HepG2 (cell line): ENCODE data around the gene ME2. TPM values are rescaled to one million over a fixed set of nuclear protein-coding genes. Genes with fewer than 3 reads are reported as not detected.

ENCODE experiments used
- FOXJ3 ChIP-seq: sonication (generic); formaldehyde crosslinking; IDR thresholded peaks from 2 replicates; pipeline ENCODE4 v1.4.0; 2020; ENCODE audit warnings: missing genetic modification reagents, mild to moderate bottlenecking, borderline replicate concordance
- LCORL ChIP-seq, 2 experiments: fragments of 450-650 bp in 1 of 2; sonication (generic) in 1 of 2; formaldehyde crosslinking in 1 of 2; IDR thresholded peaks; 2 replicates each; pipeline versions ENCODE4 v1.5.0 to v1.6.1; 2017 to 2020; ENCODE audit warnings: antibody characterized with exemption in 1 of 2, missing genetic modification reagents in 1 of 2
- MAFF ChIP-seq: IDR thresholded peaks from 2 replicates; pipeline ENCODE4 v1.6.1; 2011; ENCODE audit warnings: low read depth, low read length, improper control_type of control experiment
- MAX ChIP-seq: IDR thresholded peaks from 2 replicates; pipeline ENCODE4 v1.6.1; 2012; ENCODE audit warnings: inconsistent platforms
- MXI1 ChIP-seq: IDR thresholded peaks from 3 replicates; pipeline ENCODE4 v1.6.1; 2012; ENCODE audit warnings: low read depth, low read length, inconsistent platforms, borderline replicate concordance
- NFYB ChIP-seq: sonication (generic); formaldehyde crosslinking; IDR thresholded peaks from 2 replicates; pipeline ENCODE4 v1.4.0; 2020; ENCODE audit warnings: missing genetic modification reagents
- NONO ChIP-seq, 2 experiments: fragments of 450-650 bp in 1 of 2; sonication (generic) in 1 of 2; formaldehyde crosslinking in 1 of 2; IDR thresholded peaks in 1 of 2; conservative IDR thresholded peaks in 1 of 2; 2 replicates each; pipeline versions ENCODE4 v1.6.1 to v1.8.0; 2017 to 2022; ENCODE audit warnings: mild to moderate bottlenecking in 1 of 2, missing genetic modification reagents in 1 of 2, moderate library complexity in 1 of 2
- PBX3 ChIP-seq: sonication (generic); formaldehyde crosslinking; IDR thresholded peaks from 2 replicates; pipeline ENCODE4 v1.8.1; 2023; ENCODE audit warnings: missing genetic modification reagents, inconsistent platforms, borderline replicate concordance
- POLR2A ChIP-seq, 2 experiments: IDR thresholded peaks; 2 replicates each; pipeline ENCODE4 v1.6.1; 2011; ENCODE audit warnings: low read depth in 2 of 2, low read length in 2 of 2, mild to moderate bottlenecking in 1 of 2, moderate library complexity in 1 of 2; ENCODE audit not compliant: insufficient read depth in 1 of 2
- SP4 ChIP-seq: sonication (generic); formaldehyde crosslinking; IDR thresholded peaks from 2 replicates; pipeline ENCODE4 v1.8.1; 2023; ENCODE audit warnings: mild to moderate bottlenecking, missing genetic modification reagents
- TEF ChIP-seq: sonication (generic); formaldehyde crosslinking; IDR thresholded peaks from 2 replicates; pipeline ENCODE4 v1.5.0; 2020; ENCODE audit warnings: missing genetic modification reagents
- YEATS2 ChIP-seq: sonication (generic); formaldehyde crosslinking; IDR thresholded peaks from 2 replicates; pipeline ENCODE4 v1.4.0; 2020; ENCODE audit warnings: missing genetic modification reagents, borderline replicate concordance
- ZMYM4 ChIP-seq: sonication (generic); formaldehyde crosslinking; IDR thresholded peaks from 2 replicates; pipeline ENCODE4 v1.8.1; 2023; ENCODE audit warnings: mild to moderate bottlenecking, missing genetic modification reagents
- ZNF451 ChIP-seq: sonication (generic); formaldehyde crosslinking; IDR thresholded peaks from 2 replicates; pipeline ENCODE4 v1.5.0; 2020; ENCODE audit warnings: mild to moderate bottlenecking, missing genetic modification reagents
- ZNF496 ChIP-seq: sonication (generic); formaldehyde crosslinking; IDR thresholded peaks from 2 replicates; pipeline ENCODE4 v1.8.1; 2023; ENCODE audit warnings: mild to moderate bottlenecking, moderate library complexity, missing genetic modification reagents; ENCODE audit not compliant: insufficient replicate concordance
- ZNF501 ChIP-seq: sonication (generic); formaldehyde crosslinking; IDR thresholded peaks from 2 replicates; pipeline ENCODE4 v1.5.1; 2020; ENCODE audit warnings: mild to moderate bottlenecking, moderate library complexity, missing genetic modification reagents
- ZNF772 ChIP-seq: sonication (generic); formaldehyde crosslinking; IDR thresholded peaks from 2 replicates; pipeline ENCODE4 v1.5.0; 2020; ENCODE audit warnings: mild to moderate bottlenecking, missing genetic modification reagents
- polyA plus RNA-seq, 8 experiments: library from polyadenylated mRNA; depleted of rRNA in 3 of 8; stranded (reverse) in 7 of 8; unstranded in 1 of 8; fragments of >200 nt; fragmentation: Illumina TruSeq in 4 of 8; extraction: Trizol in 4 of 8; gene quantifications; 2 replicates each; pipeline versions ENCODE4 v1.2.1 to v1.2.3, GENCODE V29; 2011 to 2016; ENCODE audit warnings: low read depth in 4 of 8, missing spikeins in 1 of 8, mixed read lengths in 1 of 8; ENCODE audit not compliant: insufficient read depth in 1 of 8
- total RNA-seq, 5 experiments: library from RNA; depleted of rRNA; stranded (reverse); fragments of >200 nt; fragmentation: Illumina TruSeq; extraction: Trizol; gene quantifications; 2 replicates each; pipeline ENCODE4 v1.2.3, GENCODE V29; 2016; ENCODE audit warnings: low read depth in 1 of 5
- TF ChIP-seq, protein P1 (sequence below): sonication (generic); formaldehyde crosslinking; IDR thresholded peaks from 2 replicates; pipeline ENCODE4 v1.4.0; 2020; ENCODE audit warnings: missing genetic modification reagents, mild to moderate bottlenecking, borderline replicate concordance
- TF ChIP-seq, protein P2 (sequence below): sonication (generic); formaldehyde crosslinking; IDR thresholded peaks from 2 replicates; pipeline ENCODE4 v1.4.0; 2020; ENCODE audit warnings: low read depth, mild to moderate bottlenecking, missing genetic modification reagents
- TF ChIP-seq, protein P3 (sequence below): sonication (generic); formaldehyde crosslinking; IDR thresholded peaks from 2 replicates; pipeline ENCODE4 v1.4.0; 2020; ENCODE audit warnings: missing genetic modification reagents

Gene ME2
- total and polyA plus RNA-seq, 2 of the 13 experiments (the other 11 are each of a cell fraction or from before 2014, with no cell fraction given): 17.3 to 20.6 TPM

GRCh38 chr18:50878345-50879301, at the start of gene ME2 (continued):
- TF ChIP-seq SP4 (peak; percentile 88), ZMYM4 (CRISPR knock-in tag) (peak; percentile 46; the same call in 1 of the 2 replicates), ZNF772 (CRISPR knock-in tag) (0 out of 2 replicates have a peak, but pooled peaks have one; percentile 9), ZNF496 (CRISPR knock-in tag) (no peak), PBX3 (CRISPR knock-in tag) (peak; percentile 60; the same call in 1 of the 2 replicates), ZNF451 (peak; percentile 65; the same call in 1 of the 2 replicates), YEATS2 (no peak; the same call in 1 of the 2 replicates), TEF (CRISPR knock-in tag) (no peak), FOXJ3 (no peak), NONO (IDR thresholded peaks at IDR 0.05) (no peak), NONO (CRISPR knock-in tag; conservative IDR thresholded peaks at IDR 0.05) (peak; percentile 71), POLR2A (IDR thresholded peaks at IDR 0.05; ENCODE audit: insufficient read depth in 1 of 2, low read depth in 2 of 2, low read length in 2 of 2) (peak; percentile 40 to 78; a peak in 3 of 4 replicates), ZNF501 (CRISPR knock-in tag) (peak; percentile 50), LCORL (IDR thresholded peaks at IDR 0.05) (no peak), LCORL (CRISPR knock-in tag; IDR thresholded peaks at IDR 0.05) (no peak), NFYB (peak; percentile 89), MAFF (no peak), MXI1 (peak; percentile 50; the same call in 1 of the 3 replicates), MAX (peak; percentile 64; the same call in 1 of the 2 replicates)
- TF ChIP-seq, protein P1, sequence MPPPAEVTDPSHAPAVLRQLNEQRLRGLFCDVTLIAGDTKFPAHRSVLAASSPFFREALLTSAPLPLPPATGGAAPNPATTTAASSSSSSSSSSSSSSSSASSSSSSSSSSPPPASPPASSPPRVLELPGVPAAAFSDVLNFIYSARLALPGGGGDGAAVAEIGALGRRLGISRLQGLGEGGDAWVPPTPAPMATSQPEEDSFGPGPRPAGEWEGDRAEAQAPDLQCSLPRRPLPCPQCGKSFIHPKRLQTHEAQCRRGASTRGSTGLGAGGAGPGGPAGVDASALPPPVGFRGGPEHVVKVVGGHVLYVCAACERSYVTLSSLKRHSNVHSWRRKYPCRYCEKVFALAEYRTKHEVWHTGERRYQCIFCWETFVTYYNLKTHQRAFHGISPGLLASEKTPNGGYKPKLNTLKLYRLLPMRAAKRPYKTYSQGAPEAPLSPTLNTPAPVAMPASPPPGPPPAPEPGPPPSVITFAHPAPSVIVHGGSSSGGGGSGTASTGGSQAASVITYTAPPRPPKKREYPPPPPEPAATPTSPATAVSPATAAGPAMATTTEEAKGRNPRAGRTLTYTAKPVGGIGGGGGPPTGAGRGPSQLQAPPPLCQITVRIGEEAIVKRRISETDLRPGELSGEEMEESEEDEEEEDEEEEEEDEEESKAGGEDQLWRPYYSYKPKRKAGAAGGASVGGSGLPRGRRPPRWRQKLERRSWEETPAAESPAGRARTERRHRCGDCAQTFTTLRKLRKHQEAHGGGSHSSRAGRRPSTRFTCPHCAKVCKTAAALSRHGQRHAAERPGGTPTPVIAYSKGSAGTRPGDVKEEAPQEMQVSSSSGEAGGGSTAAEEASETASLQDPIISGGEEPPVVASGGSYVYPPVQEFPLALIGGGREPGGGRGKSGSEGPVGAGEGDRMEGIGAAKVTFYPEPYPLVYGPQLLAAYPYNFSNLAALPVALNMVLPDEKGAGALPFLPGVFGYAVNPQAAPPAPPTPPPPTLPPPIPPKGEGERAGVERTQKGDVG: no peak
- TF ChIP-seq, protein P2, sequence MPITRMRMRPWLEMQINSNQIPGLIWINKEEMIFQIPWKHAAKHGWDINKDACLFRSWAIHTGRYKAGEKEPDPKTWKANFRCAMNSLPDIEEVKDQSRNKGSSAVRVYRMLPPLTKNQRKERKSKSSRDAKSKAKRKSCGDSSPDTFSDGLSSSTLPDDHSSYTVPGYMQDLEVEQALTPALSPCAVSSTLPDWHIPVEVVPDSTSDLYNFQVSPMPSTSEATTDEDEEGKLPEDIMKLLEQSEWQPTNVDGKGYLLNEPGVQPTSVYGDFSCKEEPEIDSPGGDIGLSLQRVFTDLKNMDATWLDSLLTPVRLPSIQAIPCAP (CRISPR knock-in tag): peak; percentile 59; the same call in 1 of the 2 replicates
- TF ChIP-seq, protein P3, sequence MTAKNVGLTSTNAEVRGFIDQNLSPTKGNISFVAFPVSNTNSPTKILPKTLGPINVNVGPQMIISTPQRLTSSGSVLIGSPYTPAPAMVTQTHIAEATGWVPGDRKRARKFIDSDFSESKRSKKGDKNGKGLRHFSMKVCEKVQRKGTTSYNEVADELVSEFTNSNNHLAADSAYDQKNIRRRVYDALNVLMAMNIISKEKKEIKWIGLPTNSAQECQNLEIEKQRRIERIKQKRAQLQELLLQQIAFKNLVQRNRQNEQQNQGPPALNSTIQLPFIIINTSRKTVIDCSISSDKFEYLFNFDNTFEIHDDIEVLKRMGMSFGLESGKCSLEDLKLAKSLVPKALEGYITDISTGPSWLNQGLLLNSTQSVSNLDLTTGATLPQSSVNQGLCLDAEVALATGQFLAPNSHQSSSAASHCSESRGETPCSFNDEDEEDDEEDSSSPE (CRISPR knock-in tag): peak; percentile 68
